GM10248 (cell line): ENCODE results near the gene KXD1.

Experiments used
- CTCF ChIA-PET: fragments of 300-600 bp; sonication (Branson Sonifier 250); formaldehyde crosslinking; extraction: SDS; loops from one replicate; lab custom pipeline; 2021; ENCODE audit warnings: antibody characterized with exemption; lab: Yijun Ruan, JAX
- POLR2A ChIA-PET: fragments of 350-650 bp; sonication (Branson Sonifier 250); formaldehyde crosslinking; extraction: SDS; loops from one replicate; lab custom pipeline; 2020; ENCODE audit warnings: antibody characterized with exemption; lab: Yijun Ruan, JAX
- DNase-seq: peaks from one replicate; pipeline ENCODE4 v3.0.0; 2012; ENCODE audit errors: extremely low spot score
- TF ChIP-seq, protein P1 (sequence below): IDR thresholded peaks from 2 replicates; pipeline ENCODE4 v1.5.1; 2012; ENCODE audit warnings: mild to moderate bottlenecking, low read depth; ENCODE audit errors: extremely low read depth, missing control alignments, control extremely low read depth

The KXD1 gene

DNA sequence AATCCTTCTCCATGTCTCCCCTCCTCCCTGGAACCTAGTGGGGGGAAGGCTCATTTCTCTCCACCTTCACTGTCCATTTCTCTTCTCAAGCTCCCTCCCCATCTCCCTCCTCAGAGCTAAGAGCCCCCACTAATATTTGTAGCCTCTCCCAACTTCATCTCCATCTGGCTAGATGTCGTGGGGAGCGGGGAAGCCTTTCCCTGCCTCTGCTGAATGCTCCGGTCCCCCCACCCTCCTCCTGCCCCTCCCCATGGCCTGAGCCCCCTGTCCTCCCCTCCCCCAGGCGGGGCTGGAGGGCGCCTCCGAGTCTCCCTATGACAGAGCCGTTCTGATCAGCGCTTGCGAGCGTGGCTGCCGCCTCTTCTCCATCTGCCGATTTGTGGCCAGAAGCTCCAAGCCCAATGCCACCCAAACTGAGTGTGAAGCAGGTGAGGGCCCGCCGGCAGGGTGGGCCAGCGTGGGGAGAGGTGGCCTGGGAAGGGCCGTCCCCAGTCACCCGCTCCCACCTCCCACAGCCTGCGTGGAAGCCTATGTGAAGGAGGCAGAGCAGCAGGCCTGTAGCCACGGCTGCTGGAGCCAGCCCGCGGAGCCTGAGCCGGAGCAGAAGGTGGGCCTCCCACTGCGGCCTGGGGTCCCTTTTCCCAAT is 56.0 kb downstream of the KXD1 start:
- POLR2A ChIA-PET = no interaction called here

DNA sequence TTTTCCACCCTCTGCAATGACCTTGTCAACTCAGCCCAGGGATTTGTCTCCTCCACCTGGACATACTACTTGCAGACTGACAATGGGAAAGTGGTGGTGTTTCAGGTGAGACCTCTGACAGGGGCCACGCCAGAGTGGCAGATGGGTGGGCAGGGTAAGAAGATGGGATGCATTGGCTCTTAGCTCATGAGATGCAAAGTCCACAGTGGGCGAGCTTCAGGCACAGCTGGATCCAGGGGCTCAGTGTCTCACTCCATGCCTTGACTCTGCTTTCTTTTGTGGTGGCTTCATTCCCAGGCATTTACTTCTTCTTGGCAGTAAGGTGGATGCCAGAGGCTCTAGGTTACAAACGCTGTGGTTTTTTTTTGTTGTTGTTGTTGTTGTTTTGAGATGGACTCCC is 58.4 kb downstream of the KXD1 start:
- CTCF ChIA-PET = interaction anchor here (1.0 to 3.0 kb wide), 3 partner anchors 20 to 27 kb away, joined by 3 to 13 read pairs (median 5); partner anchors contain the start of gene REX1BD
- no peak for DNase-seq
- POLR2A ChIA-PET = no interaction called here
- TF ChIP-seq, protein P1, sequence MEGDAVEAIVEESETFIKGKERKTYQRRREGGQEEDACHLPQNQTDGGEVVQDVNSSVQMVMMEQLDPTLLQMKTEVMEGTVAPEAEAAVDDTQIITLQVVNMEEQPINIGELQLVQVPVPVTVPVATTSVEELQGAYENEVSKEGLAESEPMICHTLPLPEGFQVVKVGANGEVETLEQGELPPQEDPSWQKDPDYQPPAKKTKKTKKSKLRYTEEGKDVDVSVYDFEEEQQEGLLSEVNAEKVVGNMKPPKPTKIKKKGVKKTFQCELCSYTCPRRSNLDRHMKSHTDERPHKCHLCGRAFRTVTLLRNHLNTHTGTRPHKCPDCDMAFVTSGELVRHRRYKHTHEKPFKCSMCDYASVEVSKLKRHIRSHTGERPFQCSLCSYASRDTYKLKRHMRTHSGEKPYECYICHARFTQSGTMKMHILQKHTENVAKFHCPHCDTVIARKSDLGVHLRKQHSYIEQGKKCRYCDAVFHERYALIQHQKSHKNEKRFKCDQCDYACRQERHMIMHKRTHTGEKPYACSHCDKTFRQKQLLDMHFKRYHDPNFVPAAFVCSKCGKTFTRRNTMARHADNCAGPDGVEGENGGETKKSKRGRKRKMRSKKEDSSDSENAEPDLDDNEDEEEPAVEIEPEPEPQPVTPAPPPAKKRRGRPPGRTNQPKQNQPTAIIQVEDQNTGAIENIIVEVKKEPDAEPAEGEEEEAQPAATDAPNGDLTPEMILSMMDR = no peak

More for the DNA sequence above, 56.0 kb downstream of the KXD1 start:
- no peak for DNase-seq
- TF ChIP-seq, protein P1 = no peak
- CTCF ChIA-PET = interaction anchor here (1.3 to 2.1 kb wide), 2 partner anchors 20 to 152 kb away, joined by 3 to 10 read pairs; no protein-coding TSS in a partner anchor

GRCh38 chr19:18617562-18617961 is 59.9 kb downstream of the KXD1 start:
- CTCF ChIA-PET = no interaction called here
- TF ChIP-seq, protein P1 = no peak
- DNase-seq = no peak
- POLR2A ChIA-PET = no interaction called here

GRCh38 chr19:18618236-18618635 is 60.6 kb downstream of the KXD1 start:
- no peak for DNase-seq
- CTCF ChIA-PET = no interaction called here
- TF ChIP-seq, protein P1 = no peak
- POLR2A ChIA-PET = no interaction called here
